GM23248 (cell line): ENCODE results near the gene OR1D5.

Experiments used
- EZH2 ChIP-seq: fragments of 200-600 bp; sonication (generic); IDR thresholded peaks from 2 replicates; pipeline ENCODE4 v1.6.1; 2018; ENCODE audit warnings: antibody characterized with exemption, mild to moderate bottlenecking; ENCODE audit not compliant: insufficient read depth, poor library complexity, severe bottlenecking
- EZH2phosphoT487 ChIP-seq: fragments of 200-600 bp; sonication (generic); IDR thresholded peaks from 2 replicates; pipeline ENCODE4 v1.6.1; 2018; ENCODE audit warnings: antibody characterized with exemption, moderate library complexity, mild to moderate bottlenecking, low read depth; ENCODE audit not compliant: insufficient read depth

DNA sequence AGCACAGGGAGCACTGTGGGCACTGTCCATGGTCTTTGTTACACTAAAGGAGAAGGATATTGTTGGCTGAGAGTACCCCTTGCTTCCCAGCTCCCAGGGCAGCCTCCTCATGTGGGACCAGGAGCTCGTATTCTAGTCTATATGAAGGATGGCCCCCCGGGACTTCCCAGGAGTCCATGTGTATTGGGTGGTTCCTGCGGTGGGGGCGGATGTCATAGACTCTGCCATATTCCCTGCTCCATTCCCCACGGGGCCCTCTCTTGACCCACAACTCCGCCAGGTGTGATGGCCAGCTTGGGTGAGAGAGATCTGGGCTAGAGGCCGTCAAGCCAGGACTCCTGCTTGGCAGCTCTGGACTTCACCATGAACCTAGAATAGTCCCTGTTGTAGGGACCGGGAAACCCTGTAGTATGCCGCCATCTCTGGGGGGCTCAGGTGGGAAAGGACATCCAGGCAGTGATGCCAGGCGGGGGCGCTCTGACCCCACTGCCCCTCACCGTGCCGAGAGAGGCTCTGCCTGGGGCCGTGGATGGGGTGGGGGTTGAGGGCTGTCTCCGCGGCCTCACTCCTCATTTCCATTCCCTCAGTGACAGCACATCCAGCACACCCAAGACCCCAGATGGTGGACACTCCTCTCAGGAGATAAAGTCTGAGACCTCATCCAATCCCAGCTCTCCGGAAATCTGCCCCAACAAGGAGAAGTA lies 37.8 kb downstream of the OR1D5 start:
- no peak for TF ChIP-seq EZH2phosphoT487
- TF ChIP-seq EZH2 = no peak
